ENCODE data around the gene TMEM150B.
"Not testable (repeated sequence)": the region's sequence is repeated elsewhere in the genome, so short reads cannot be mapped to it uniquely, and the experiment has no call there.

DNA sequence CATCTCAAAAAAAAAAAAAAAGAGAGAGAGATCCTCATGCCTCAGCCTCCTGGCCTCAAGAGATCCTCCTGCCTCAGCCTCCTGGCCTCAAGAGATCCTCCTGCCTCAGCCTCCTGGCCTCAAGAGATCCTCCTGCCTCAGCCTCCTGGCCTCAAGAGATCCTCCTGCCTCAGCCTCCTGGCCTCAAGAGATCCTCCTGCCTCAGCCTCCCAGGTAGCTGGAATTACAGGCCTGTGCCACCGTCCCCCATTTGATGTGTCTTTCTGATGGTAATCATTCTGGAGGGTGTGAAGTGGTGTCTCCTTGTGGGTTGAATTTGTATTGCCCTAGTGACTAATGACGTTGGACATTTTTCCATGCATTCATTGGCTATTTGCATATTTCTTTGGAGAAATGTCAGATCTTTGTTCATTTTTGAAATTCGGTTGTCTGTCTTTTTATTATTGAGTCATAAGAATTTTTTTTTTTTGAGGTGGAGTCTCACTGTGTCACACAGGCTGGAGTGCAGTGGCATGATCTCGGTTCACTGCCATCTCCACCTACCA lies 3.7 kb upstream of the TMEM150B start:
- TF ChIP-seq, protein P1, sequence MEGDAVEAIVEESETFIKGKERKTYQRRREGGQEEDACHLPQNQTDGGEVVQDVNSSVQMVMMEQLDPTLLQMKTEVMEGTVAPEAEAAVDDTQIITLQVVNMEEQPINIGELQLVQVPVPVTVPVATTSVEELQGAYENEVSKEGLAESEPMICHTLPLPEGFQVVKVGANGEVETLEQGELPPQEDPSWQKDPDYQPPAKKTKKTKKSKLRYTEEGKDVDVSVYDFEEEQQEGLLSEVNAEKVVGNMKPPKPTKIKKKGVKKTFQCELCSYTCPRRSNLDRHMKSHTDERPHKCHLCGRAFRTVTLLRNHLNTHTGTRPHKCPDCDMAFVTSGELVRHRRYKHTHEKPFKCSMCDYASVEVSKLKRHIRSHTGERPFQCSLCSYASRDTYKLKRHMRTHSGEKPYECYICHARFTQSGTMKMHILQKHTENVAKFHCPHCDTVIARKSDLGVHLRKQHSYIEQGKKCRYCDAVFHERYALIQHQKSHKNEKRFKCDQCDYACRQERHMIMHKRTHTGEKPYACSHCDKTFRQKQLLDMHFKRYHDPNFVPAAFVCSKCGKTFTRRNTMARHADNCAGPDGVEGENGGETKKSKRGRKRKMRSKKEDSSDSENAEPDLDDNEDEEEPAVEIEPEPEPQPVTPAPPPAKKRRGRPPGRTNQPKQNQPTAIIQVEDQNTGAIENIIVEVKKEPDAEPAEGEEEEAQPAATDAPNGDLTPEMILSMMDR (IDR thresholded peaks at IDR 0.05) = not testable (repeated sequence)
- TF ChIP-seq POLR2A (IDR thresholded peaks at IDR 0.05) = not testable (repeated sequence)
